ENCODE results near the gene SAA2. TPM values are rescaled to one million over a fixed set of nuclear protein-coding genes. Genes with fewer than 3 reads are reported as not detected.

The SAA2 gene
- total RNA-seq, 1 experiment from 2014 or later: not detected

GRCh38 chr11:18280438-18281045 is 32.1 kb upstream of the SAA2 start:
- no peak for TF ChIP-seq CTCF (IDR thresholded peaks at IDR 0.05; ENCODE audit: insufficient read depth in 1 of 2, low read depth in 1 of 2, low read length in 1 of 2, severe bottlenecking in 1 of 2, unreplicated experiment in 1 of 2)
- Mint-ChIP-seq H3K9me3 (ENCODE audit: unreplicated experiment) (no peaks in the 10 kb centered on the region), H3K4me3 (ENCODE audit: unreplicated experiment) (no peak overlapping the region), H3K27me3 (ENCODE audit: insufficient read depth, unreplicated experiment) (no peaks in the 10 kb centered on the region), H3K27ac (ENCODE audit: unreplicated experiment) (no peak overlapping the region), H3K4me1 (ENCODE audit: low read depth, unreplicated experiment) (no peaks in the 10 kb centered on the region), H3K36me3 (ENCODE audit: insufficient read depth, unreplicated experiment) (peaks cover 49% of the 10 kb centered on the region)
- Histone ChIP-seq H3K36me3 (ENCODE audit: control insufficient read depth, insufficient read depth, low read length) (peaks cover 3% of the 10 kb centered on the region; the same call in 1 of the 2 replicates), H3K27me3 (replicated peaks; ENCODE audit: control insufficient read depth, insufficient read depth, low read length) (no peaks in the 10 kb centered on the region), H3K4me3 (ENCODE audit: low read depth, low read length) (no peak overlapping the region), H3K9me3 (no peaks in the 10 kb centered on the region), H3K4me1 (no peaks in the 10 kb centered on the region)
- ChIA-PET CTCF (no interaction called here), POLR2A (no interaction called here)
- intact Hi-C loops (cut with micrococcal nuclease; ENCODE audit: unreplicated experiment): no loop called here
- no TSS peak for BruUV-seq (replicated peaks)
- DNase-seq: no peak

- ChIA-PET POLR2A (no interaction called here), CTCF (no interaction called here)
- H3K9me3 ChIP-seq: no peaks in the 10 kb centered on the region
- H3K27me3 ChIP-seq (replicated peaks; ENCODE audit: control insufficient read depth, insufficient read depth, low read length): no peaks in the 10 kb centered on the region
- H3K36me3 ChIP-seq (ENCODE audit: control insufficient read depth, insufficient read depth, low read length): peaks cover 3% of the 10 kb centered on the region; the same call in 1 of the 2 replicates
- no peaks in the 10 kb centered on the region for H3K9me3 Mint-ChIP-seq (ENCODE audit: unreplicated experiment)
- no peaks in the 10 kb centered on the region for H3K27me3 Mint-ChIP-seq (ENCODE audit: insufficient read depth, unreplicated experiment)
- no peak overlapping the region for H3K27ac Mint-ChIP-seq (ENCODE audit: unreplicated experiment)
- H3K4me1 Mint-ChIP-seq (ENCODE audit: low read depth, unreplicated experiment): no peaks in the 10 kb centered on the region
- DNase-seq: no peak
- H3K4me3 ChIP-seq (ENCODE audit: low read depth, low read length): no peak overlapping the region
- intact Hi-C loops (cut with micrococcal nuclease; ENCODE audit: unreplicated experiment): no loop called here
- H3K4me3 Mint-ChIP-seq (ENCODE audit: unreplicated experiment): no peak overlapping the region
- no peaks in the 10 kb centered on the region for H3K4me1 ChIP-seq
- peaks cover 40% of the 10 kb centered on the region for H3K36me3 Mint-ChIP-seq (ENCODE audit: insufficient read depth, unreplicated experiment)
- no peak for TF ChIP-seq CTCF (IDR thresholded peaks at IDR 0.05; ENCODE audit: insufficient read depth in 1 of 2, low read depth in 1 of 2, low read length in 1 of 2, severe bottlenecking in 1 of 2, unreplicated experiment in 1 of 2)
- BruUV-seq (replicated peaks): no TSS peak
Measured at GRCh38 chr11:18277565-18278271, 29.2 kb upstream of the SAA2 start.

DNA sequence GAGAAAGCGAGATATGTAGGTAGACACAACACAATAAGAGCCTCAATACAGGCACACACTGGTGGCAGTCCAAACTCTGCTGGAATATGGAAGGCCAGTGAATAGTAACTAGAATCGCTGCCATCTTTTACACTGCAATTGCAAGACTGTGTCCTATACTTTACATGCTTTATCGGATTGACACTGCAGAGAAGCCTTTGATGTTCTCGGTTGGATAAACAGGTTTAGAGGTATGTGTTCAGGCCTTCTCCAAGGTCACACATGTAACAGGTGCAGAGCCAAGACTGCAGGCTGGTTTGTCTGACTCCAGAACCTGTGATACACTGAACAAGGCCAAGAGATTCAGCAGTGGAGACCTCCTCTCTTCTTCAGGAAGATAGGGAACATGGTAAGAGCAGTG is 22.7 kb upstream of the SAA2 start:
- Histone ChIP-seq H3K9me3 (no peaks in the 10 kb centered on the region), H3K4me3 (ENCODE audit: low read depth, low read length) (no peak overlapping the region), H3K36me3 (ENCODE audit: control insufficient read depth, insufficient read depth, low read length) (no peaks in the 10 kb centered on the region), H3K4me1 (no peaks in the 10 kb centered on the region), H3K27me3 (replicated peaks; ENCODE audit: control insufficient read depth, insufficient read depth, low read length) (no peaks in the 10 kb centered on the region)
- ChIA-PET CTCF (no interaction called here), POLR2A (no interaction called here)
- no TSS peak for BruUV-seq (replicated peaks)
- intact Hi-C loops (cut with micrococcal nuclease; ENCODE audit: unreplicated experiment): no loop called here
- no peaks in the 10 kb centered on the region for H3K27me3 Mint-ChIP-seq (ENCODE audit: insufficient read depth, unreplicated experiment)
- DNase-seq: no peak
- no peak overlapping the region for H3K4me3 Mint-ChIP-seq (ENCODE audit: unreplicated experiment)
- H3K4me1 Mint-ChIP-seq (ENCODE audit: low read depth, unreplicated experiment): no peaks in the 10 kb centered on the region
- H3K27ac Mint-ChIP-seq (ENCODE audit: unreplicated experiment): no peak overlapping the region
- no peaks in the 10 kb centered on the region for H3K9me3 Mint-ChIP-seq (ENCODE audit: unreplicated experiment)
- H3K36me3 Mint-ChIP-seq (ENCODE audit: insufficient read depth, unreplicated experiment): no peaks in the 10 kb centered on the region
- TF ChIP-seq CTCF (IDR thresholded peaks at IDR 0.05; ENCODE audit: insufficient read depth in 1 of 2, low read depth in 1 of 2, low read length in 1 of 2, severe bottlenecking in 1 of 2, unreplicated experiment in 1 of 2): no peak
